K562 (cell line): ENCODE results near the gene MPZL1. TPM values are rescaled to one million over a fixed set of nuclear protein-coding genes. Genes with fewer than 3 reads are reported as not detected.

Source experiments
- COPS2 ChIP-seq: fragments of 450-650 bp; conservative IDR thresholded peaks from 2 replicates; pipeline ENCODE4 v1.6.1; 2016; ENCODE audit warnings: mild to moderate bottlenecking, moderate library complexity
- CREB1 ChIP-seq, 2 experiments: sonication (generic) in 1 of 2; formaldehyde crosslinking in 1 of 2; IDR thresholded peaks; 2 replicates each; pipeline versions ENCODE4 v1.6.1 to v1.8.0; 2012 to 2022; ENCODE audit warnings: inconsistent platforms in 1 of 2, mild to moderate bottlenecking in 1 of 2, missing genetic modification reagents in 1 of 2, moderate library complexity in 1 of 2
- FOXJ2 ChIP-seq: fragments of 200-800 bp; sonication (Bioruptor generic); IDR thresholded peaks from 2 replicates; pipeline ENCODE4 v1.6.1; 2016; ENCODE audit warnings: missing genetic modification characterization, missing compliant biosample characterization
- GATAD2A ChIP-seq: fragments of 450-650 bp; IDR thresholded peaks from 2 replicates; pipeline ENCODE4 v1.6.1; 2017
- KDM1A ChIP-seq, 2 experiments: fragments of 450-650 bp; IDR thresholded peaks; 2 replicates each; pipeline ENCODE4 v1.6.1; 2016; ENCODE audit warnings: mild to moderate bottlenecking in 2 of 2
- MBD1 ChIP-seq: fragments of 250-450 bp; sonication (Bioruptor Pico); IDR thresholded peaks from 2 replicates; pipeline ENCODE4 v1.8.0; 2022; ENCODE audit warnings: inconsistent platforms
- MGA ChIP-seq: fragments of 450-650 bp; IDR thresholded peaks from 2 replicates; pipeline ENCODE4 v1.6.1; 2016; ENCODE audit warnings: mild to moderate bottlenecking, moderate library complexity
- NFE2 ChIP-seq: IDR thresholded peaks from 2 replicates; pipeline ENCODE4 v1.6.1; 2014; ENCODE audit warnings: antibody characterized with exemption, low read depth
- PTRF ChIP-seq: fragments of 450-650 bp; IDR thresholded peaks from 2 replicates; pipeline ENCODE4 v1.6.1; 2016; ENCODE audit warnings: mild to moderate bottlenecking, missing genetic modification characterization, missing compliant biosample characterization
- RBFOX2 ChIP-seq: fragments of 200-400 bp; formaldehyde crosslinking; IDR thresholded peaks from 2 replicates; pipeline ENCODE4 v1.6.1; 2017; ENCODE audit warnings: low read depth, mild to moderate bottlenecking, low read length, moderate library complexity
- SIX5 ChIP-seq, 2 experiments: IDR thresholded peaks; 2 replicates each; pipeline ENCODE4 v1.6.1; 2011; ENCODE audit warnings: low read length in 2 of 2, borderline replicate concordance in 1 of 2, low read depth in 1 of 2, mild to moderate bottlenecking in 1 of 2, moderate library complexity in 1 of 2; ENCODE audit not compliant: insufficient read depth in 1 of 2
- TAF7 ChIP-seq: fragments of 450-650 bp; IDR thresholded peaks from 2 replicates; pipeline ENCODE4 v1.6.1; 2016; ENCODE audit warnings: missing genetic modification characterization, missing compliant biosample characterization
- THRAP3 ChIP-seq: fragments of 450-650 bp; IDR thresholded peaks from 2 replicates; pipeline ENCODE4 v1.6.1; 2016; ENCODE audit warnings: mild to moderate bottlenecking, inconsistent platforms, borderline replicate concordance
- ZNF277 ChIP-seq: fragments of 250-450 bp; sonication (Bioruptor Pico); IDR thresholded peaks from 2 replicates; pipeline ENCODE4 v1.8.0; 2022; ENCODE audit warnings: inconsistent platforms, mild to moderate bottlenecking, moderate library complexity, borderline replicate concordance
- polyA plus RNA-seq, 8 experiments: library from polyadenylated mRNA; depleted of rRNA in 4 of 8; stranded (reverse) in 5 of 8; unstranded in 3 of 8; fragments of >200 nt; fragmentation: Nextera tagmentation in 2 of 8; fragmentation: Illumina TruSeq in 1 of 8; extraction: Ambion mirVana in 2 of 8; extraction: Trizol in 1 of 8; gene quantifications; 2 replicates each; pipeline versions ENCODE4 v1.2.1 to v1.2.3, GENCODE V29; 2011 to 2014; ENCODE audit warnings: inconsistent platforms in 1 of 8, missing spikeins in 1 of 8
- total RNA-seq, 7 experiments: library from RNA; depleted of rRNA in 6 of 7; stranded (reverse); fragments of >200 nt in 6 of 7; fragmentation: Illumina TruSeq in 2 of 7; extraction: Trizol in 2 of 7; gene quantifications; 2 replicates each; pipeline versions ENCODE4 v1.2.1 to v1.2.3, GENCODE V29; 2011 to 2021; ENCODE audit warnings: low replicate concordance in 1 of 7

Gene MPZL1
- total and polyA plus RNA-seq, 9 of the 15 experiments (the other 6 are each of a cell fraction or from before 2014, with no cell fraction given), result 14.5 to 153 (median 66.5) TPM

GRCh38 chr1:167821356-167821685 is 99.5 kb downstream of the MPZL1 start (continued):
- TF ChIP-seq MGA, result peak; percentile 84
- TF ChIP-seq GATAD2A, result 0 out of 2 replicates have a peak, but pooled peaks have one; percentile 25
- 0 out of 2 replicates have a peak, but pooled peaks have one; percentile 29 for TF ChIP-seq PTRF (tag)
- TF ChIP-seq THRAP3, result no peak
- TF ChIP-seq SIX5 (IDR thresholded peaks at IDR 0.05; ENCODE audit: borderline replicate concordance in 1 of 2, insufficient read depth in 1 of 2, low read depth in 1 of 2, low read length in 2 of 2), result no peak
- no peak for TF ChIP-seq MBD1
- TF ChIP-seq FOXJ2 (tag), result 0 out of 2 replicates have a peak, but pooled peaks have one; percentile 14
- no peak for TF ChIP-seq TAF7
- TF ChIP-seq RBFOX2, result no peak
- no peak for TF ChIP-seq KDM1A (IDR thresholded peaks at IDR 0.05)
- no peak for TF ChIP-seq NFE2
- no peak for TF ChIP-seq ZNF277
- TF ChIP-seq CREB1 (IDR thresholded peaks at IDR 0.05), result no peak
- TF ChIP-seq CREB1 (CRISPR knock-in tag; IDR thresholded peaks at IDR 0.05), result no peak
- TF ChIP-seq COPS2, result no peak
